Measurements from ENCODE around the gene TIMM8B. TPM values are rescaled to one million over a fixed set of nuclear protein-coding genes. Genes with fewer than 3 reads are reported as not detected.

Gene TIMM8B
- polyA plus RNA-seq, 3 donors = 27.9 to 160 (median 143) TPM

GRCh38 chr11:112100462-112100861 is 13.9 kb upstream of the TIMM8B start:
- Histone ChIP-seq H3K9ac (ENCODE audit: insufficient read depth, low read length, poor library complexity, severe bottlenecking) (no peak overlapping the region), H3K27me3 (ENCODE audit: control insufficient read depth in 2 of 2, insufficient read depth in 2 of 2, low read length in 2 of 2) (no peaks in the 10 kb centered on the region), H2AFZ (ENCODE audit: insufficient read depth, low read depth, low read length, poor library complexity, severe bottlenecking) (no peak overlapping the region), H3K36me3 (replicated peaks in 1 of 2; ENCODE audit: control insufficient read depth in 1 of 2, insufficient read depth in 2 of 2, low read length in 2 of 2) (peaks cover 18 to 34% of the 10 kb centered on the region in 2 donors), H4K20me1 (ENCODE audit: insufficient read depth, low read length) (peaks cover 7% of the 10 kb centered on the region), H3K4me2 (replicated peaks; ENCODE audit: extremely low read depth, low read length, poor library complexity, severe bottlenecking) (no peak overlapping the region), H3K79me2 (ENCODE audit: insufficient read depth, low read length) (peaks cover 2% of the 10 kb centered on the region), H3K4me3 (replicated peaks in 1 of 3; ENCODE audit: low read depth in 2 of 3, low read length in 3 of 3) (no peak overlapping the region), H3K27ac (ENCODE audit: low read depth in 1 of 2, low read length in 2 of 2) (peak overlapping the region in 1 of 2 donors; percentile 36), H3K9me3 (replicated peaks in 1 of 2; ENCODE audit: control insufficient read depth in 1 of 2, insufficient read depth in 1 of 2, low read length in 2 of 2) (no peaks in the 10 kb centered on the region), H3K4me1 (ENCODE audit: control insufficient read depth in 1 of 2, insufficient read depth in 2 of 2, low read length in 2 of 2) (peaks cover 15 to 18% of the 10 kb centered on the region in 2 donors)
- no peak for DNase-seq
- peaks cover 0 to 1% (median 0%) of the 10 kb centered on the region in 3 donors for H3K27me3 Mint-ChIP-seq (ENCODE audit: low read depth in 3 of 3)
- no peak overlapping the region for H3K4me3 Mint-ChIP-seq
- no peaks in the 10 kb centered on the region for H3K9me3 Mint-ChIP-seq
- H3K27ac Mint-ChIP-seq = peak overlapping the region in 2 of 7 donors; percentile 9 to 66
- H3K4me1 Mint-ChIP-seq = peaks cover 13% of the 10 kb centered on the region
- H3K36me3 Mint-ChIP-seq = peaks cover 28 to 34% of the 10 kb centered on the region in 2 donors
- no CpG with 5 or more reads among the region's 2 CpGs for WGBS (ENCODE audit: insufficient coverage)
- intact Hi-C loops (cut with micrococcal nuclease) = no loop called here
- no peak for TF ChIP-seq CTCF (IDR thresholded peaks at IDR 0.05)

- no peak overlapping the region for H2AFZ ChIP-seq (ENCODE audit: insufficient read depth, low read depth, low read length, poor library complexity, severe bottlenecking)
- WGBS (ENCODE audit: insufficient coverage) = 90% methylated on average over 4 of the region's 11 CpGs
- DNase-seq = no peak
- H3K9me3 ChIP-seq (replicated peaks in 1 of 2; ENCODE audit: control insufficient read depth in 1 of 2, insufficient read depth in 1 of 2, low read length in 2 of 2) = no peaks in the 10 kb centered on the region
- Mint-ChIP-seq H3K27me3 (ENCODE audit: low read depth in 3 of 3) (peaks cover 0 to 1% (median 0%) of the 10 kb centered on the region in 3 donors), H3K27ac (peak overlapping the region in 2 of 7 donors; percentile 15 to 22), H3K36me3 (peaks cover 46 to 49% of the 10 kb centered on the region in 2 donors), H3K9me3 (no peaks in the 10 kb centered on the region), H3K4me1 (peaks cover 4% of the 10 kb centered on the region), H3K4me3 (no peak overlapping the region)
- peaks cover 2 to 5% of the 10 kb centered on the region in 2 donors for H3K4me1 ChIP-seq (ENCODE audit: control insufficient read depth in 1 of 2, insufficient read depth in 2 of 2, low read length in 2 of 2)
- no peaks in the 10 kb centered on the region for H3K27me3 ChIP-seq (ENCODE audit: control insufficient read depth in 2 of 2, insufficient read depth in 2 of 2, low read length in 2 of 2)
- intact Hi-C loops (cut with micrococcal nuclease) = no loop called here
- H3K9ac ChIP-seq (ENCODE audit: insufficient read depth, low read length, poor library complexity, severe bottlenecking) = no peak overlapping the region
- H3K27ac ChIP-seq (ENCODE audit: low read depth in 1 of 2, low read length in 2 of 2) = no peak overlapping the region
- H3K4me3 ChIP-seq (replicated peaks in 1 of 3; ENCODE audit: low read depth in 2 of 3, low read length in 3 of 3) = no peak overlapping the region
- H3K36me3 ChIP-seq (replicated peaks in 1 of 2; ENCODE audit: control insufficient read depth in 1 of 2, insufficient read depth in 2 of 2, low read length in 2 of 2) = peaks cover 32 to 59% of the 10 kb centered on the region in 2 donors
- no peak overlapping the region for H3K4me2 ChIP-seq (replicated peaks; ENCODE audit: extremely low read depth, low read length, poor library complexity, severe bottlenecking)
- peaks cover 13% of the 10 kb centered on the region for H4K20me1 ChIP-seq (ENCODE audit: insufficient read depth, low read length)
- no peak for TF ChIP-seq CTCF (IDR thresholded peaks at IDR 0.05)
- H3K79me2 ChIP-seq (ENCODE audit: insufficient read depth, low read length) = peaks cover 8% of the 10 kb centered on the region
These were observed 11.4 kb upstream of the TIMM8B start for GRCh38 chr11:112097734-112098528.

Data from CD14-positive monocyte (primary cell).